ENCODE results near the gene SLC6A8.
"Not testable (repeated sequence)": the region's sequence is repeated elsewhere in the genome, so short reads cannot be mapped to it uniquely, and the experiment has no call there.

GRCh38 chrX:153683486-153683885 lies 4.2 kb upstream of the SLC6A8 start:
- TF ChIP-seq EZH2 (IDR thresholded peaks at IDR 0.05; ENCODE audit: insufficient read depth, low read length) = not testable (repeated sequence)
- TF ChIP-seq, protein P1, sequence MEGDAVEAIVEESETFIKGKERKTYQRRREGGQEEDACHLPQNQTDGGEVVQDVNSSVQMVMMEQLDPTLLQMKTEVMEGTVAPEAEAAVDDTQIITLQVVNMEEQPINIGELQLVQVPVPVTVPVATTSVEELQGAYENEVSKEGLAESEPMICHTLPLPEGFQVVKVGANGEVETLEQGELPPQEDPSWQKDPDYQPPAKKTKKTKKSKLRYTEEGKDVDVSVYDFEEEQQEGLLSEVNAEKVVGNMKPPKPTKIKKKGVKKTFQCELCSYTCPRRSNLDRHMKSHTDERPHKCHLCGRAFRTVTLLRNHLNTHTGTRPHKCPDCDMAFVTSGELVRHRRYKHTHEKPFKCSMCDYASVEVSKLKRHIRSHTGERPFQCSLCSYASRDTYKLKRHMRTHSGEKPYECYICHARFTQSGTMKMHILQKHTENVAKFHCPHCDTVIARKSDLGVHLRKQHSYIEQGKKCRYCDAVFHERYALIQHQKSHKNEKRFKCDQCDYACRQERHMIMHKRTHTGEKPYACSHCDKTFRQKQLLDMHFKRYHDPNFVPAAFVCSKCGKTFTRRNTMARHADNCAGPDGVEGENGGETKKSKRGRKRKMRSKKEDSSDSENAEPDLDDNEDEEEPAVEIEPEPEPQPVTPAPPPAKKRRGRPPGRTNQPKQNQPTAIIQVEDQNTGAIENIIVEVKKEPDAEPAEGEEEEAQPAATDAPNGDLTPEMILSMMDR (IDR thresholded peaks at IDR 0.05; ENCODE audit: insufficient read depth, low read depth, low read length) = not testable (repeated sequence)
